ENCODE results near the gene HES2. TPM values are rescaled to one million over a fixed set of nuclear protein-coding genes. Genes with fewer than 3 reads are reported as not detected.
A peak's percentile ranks its signal among the peaks of the same experiment; 100 is the strongest.
"Not testable (repeated sequence)": the region's sequence is repeated elsewhere in the genome, so short reads cannot be mapped to it uniquely, and the experiment has no call there.

The HES2 gene
- total RNA-seq, 1 donor from 2014 or later: 6.4 TPM

GRCh38 chr1:6438047-6438525, 18.4 kb upstream of the HES2 start:
- peaks cover 49% of the 10 kb centered on the region for H3K27me3 ChIP-seq (ENCODE audit: low read depth)
- H3K4me1 ChIP-seq: no peaks in the 10 kb centered on the region
- H3K9me3 ChIP-seq: no peaks in the 10 kb centered on the region
- intact Hi-C loops (cut with DNase I): no loop called here
- H3K36me3 ChIP-seq: no peaks in the 10 kb centered on the region
- DNase-seq (peak; percentile 72), ATAC-seq (peak; percentile 70 to 77)
- TF ChIP-seq, protein P1, sequence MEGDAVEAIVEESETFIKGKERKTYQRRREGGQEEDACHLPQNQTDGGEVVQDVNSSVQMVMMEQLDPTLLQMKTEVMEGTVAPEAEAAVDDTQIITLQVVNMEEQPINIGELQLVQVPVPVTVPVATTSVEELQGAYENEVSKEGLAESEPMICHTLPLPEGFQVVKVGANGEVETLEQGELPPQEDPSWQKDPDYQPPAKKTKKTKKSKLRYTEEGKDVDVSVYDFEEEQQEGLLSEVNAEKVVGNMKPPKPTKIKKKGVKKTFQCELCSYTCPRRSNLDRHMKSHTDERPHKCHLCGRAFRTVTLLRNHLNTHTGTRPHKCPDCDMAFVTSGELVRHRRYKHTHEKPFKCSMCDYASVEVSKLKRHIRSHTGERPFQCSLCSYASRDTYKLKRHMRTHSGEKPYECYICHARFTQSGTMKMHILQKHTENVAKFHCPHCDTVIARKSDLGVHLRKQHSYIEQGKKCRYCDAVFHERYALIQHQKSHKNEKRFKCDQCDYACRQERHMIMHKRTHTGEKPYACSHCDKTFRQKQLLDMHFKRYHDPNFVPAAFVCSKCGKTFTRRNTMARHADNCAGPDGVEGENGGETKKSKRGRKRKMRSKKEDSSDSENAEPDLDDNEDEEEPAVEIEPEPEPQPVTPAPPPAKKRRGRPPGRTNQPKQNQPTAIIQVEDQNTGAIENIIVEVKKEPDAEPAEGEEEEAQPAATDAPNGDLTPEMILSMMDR (IDR thresholded peaks at IDR 0.05): peak; percentile 95
- no peak overlapping the region for H3K27ac ChIP-seq
- no peak overlapping the region for H3K4me3 ChIP-seq

GRCh38 chr1:6437012-6437700, 17.4 kb upstream of the HES2 start:
- H3K4me3 ChIP-seq; H3K36me3 ChIP-seq; H3K9me3 ChIP-seq; ATAC-seq; H3K27ac ChIP-seq; intact Hi-C loops (cut with DNase I); H3K4me1 ChIP-seq; DNase-seq: not testable (repeated sequence)
- peaks cover 48% of the 10 kb centered on the region for H3K27me3 ChIP-seq (ENCODE audit: low read depth)

DNA sequence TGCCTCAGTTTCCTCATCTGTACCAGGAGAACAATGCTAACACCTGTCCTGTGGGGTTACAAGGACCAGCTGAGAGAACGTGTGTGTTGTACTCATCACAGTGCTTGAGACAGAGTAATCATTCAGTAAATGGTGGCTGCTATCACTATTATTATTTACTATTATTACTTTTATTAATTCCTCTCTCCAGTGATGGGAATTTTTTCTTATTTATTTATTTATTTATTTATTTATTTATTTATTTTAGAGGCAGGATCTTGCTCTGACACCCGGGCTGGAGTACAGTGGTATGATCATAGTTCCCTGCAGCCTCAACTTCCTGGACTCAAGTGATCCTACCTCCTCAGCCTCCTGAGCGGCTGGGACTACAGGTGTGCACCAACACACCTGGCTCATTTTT, 16.6 kb upstream of the HES2 start:
- H3K36me3 ChIP-seq; DNase-seq; H3K27ac ChIP-seq; H3K9me3 ChIP-seq; intact Hi-C loops (cut with DNase I); H3K4me1 ChIP-seq; ATAC-seq; H3K4me3 ChIP-seq: not testable (repeated sequence)
- H3K27me3 ChIP-seq (ENCODE audit: low read depth): peaks cover 41% of the 10 kb centered on the region

GRCh38 chr1:6435547-6435946, 15.8 kb upstream of the HES2 start:
- H3K27me3 ChIP-seq (ENCODE audit: low read depth): peaks cover 39% of the 10 kb centered on the region
- H3K36me3 ChIP-seq: no peaks in the 10 kb centered on the region
- TF ChIP-seq, protein P1 (IDR thresholded peaks at IDR 0.05): no peak
- DNase-seq (no peak), ATAC-seq (no peak)
- intact Hi-C loops (cut with DNase I): no loop called here
- H3K27ac ChIP-seq: no peak overlapping the region
- H3K9me3 ChIP-seq: no peaks in the 10 kb centered on the region
- no peak overlapping the region for H3K4me3 ChIP-seq
- no peaks in the 10 kb centered on the region for H3K4me1 ChIP-seq

GRCh38 chr1:6435129-6435528, 15.4 kb upstream of the HES2 start:
- TF ChIP-seq, protein P1 (IDR thresholded peaks at IDR 0.05): no peak
- H3K27ac ChIP-seq: no peak overlapping the region
- DNase-seq (no peak), ATAC-seq (no peak)
- no peaks in the 10 kb centered on the region for H3K4me1 ChIP-seq
- no peak overlapping the region for H3K4me3 ChIP-seq
- H3K9me3 ChIP-seq: no peaks in the 10 kb centered on the region
- intact Hi-C loops (cut with DNase I): no loop called here
- no peaks in the 10 kb centered on the region for H3K36me3 ChIP-seq
- peaks cover 39% of the 10 kb centered on the region for H3K27me3 ChIP-seq (ENCODE audit: low read depth)

DNA sequence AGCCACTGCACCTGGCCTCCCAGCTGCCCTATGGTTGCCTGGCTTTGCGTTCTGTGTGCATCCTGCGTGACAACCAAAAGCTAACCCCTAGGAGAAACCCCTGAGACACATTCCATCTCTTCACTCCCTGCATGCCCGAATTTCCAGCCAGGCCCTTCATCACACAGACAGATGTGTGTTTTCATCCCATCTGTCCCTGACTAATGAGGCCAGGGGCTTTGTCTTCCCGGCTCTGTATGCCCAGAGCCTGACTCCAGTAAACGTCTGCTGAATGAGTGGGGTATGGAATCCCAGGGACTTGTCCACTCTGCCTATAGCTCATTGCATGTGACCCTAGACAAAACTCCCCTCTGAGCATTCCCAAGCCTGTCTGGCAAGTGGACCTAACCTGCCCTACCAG, 14.5 kb upstream of the HES2 start:
- intact Hi-C loops (cut with DNase I): no loop called here
- DNase-seq: no peak
- peaks cover 38% of the 10 kb centered on the region for H3K27me3 ChIP-seq (ENCODE audit: low read depth)

GRCh38 chr1:6431645-6432579, 12.2 kb upstream of the HES2 start:
- peaks cover 37% of the 10 kb centered on the region for H3K27me3 ChIP-seq (ENCODE audit: low read depth)
- DNase-seq; H3K4me1 ChIP-seq; ATAC-seq; H3K36me3 ChIP-seq; H3K9me3 ChIP-seq; intact Hi-C loops (cut with DNase I); H3K4me3 ChIP-seq; H3K27ac ChIP-seq: not testable (repeated sequence)

More for the DNA sequence above, 14.5 kb upstream of the HES2 start:
- no peak for ATAC-seq
- no peaks in the 10 kb centered on the region for H3K4me1 ChIP-seq
- H3K36me3 ChIP-seq: no peaks in the 10 kb centered on the region
- no peak overlapping the region for H3K4me3 ChIP-seq
- H3K9me3 ChIP-seq: no peaks in the 10 kb centered on the region
- H3K27ac ChIP-seq: no peak overlapping the region
- TF ChIP-seq, protein P1 (IDR thresholded peaks at IDR 0.05): no peak

DNA sequence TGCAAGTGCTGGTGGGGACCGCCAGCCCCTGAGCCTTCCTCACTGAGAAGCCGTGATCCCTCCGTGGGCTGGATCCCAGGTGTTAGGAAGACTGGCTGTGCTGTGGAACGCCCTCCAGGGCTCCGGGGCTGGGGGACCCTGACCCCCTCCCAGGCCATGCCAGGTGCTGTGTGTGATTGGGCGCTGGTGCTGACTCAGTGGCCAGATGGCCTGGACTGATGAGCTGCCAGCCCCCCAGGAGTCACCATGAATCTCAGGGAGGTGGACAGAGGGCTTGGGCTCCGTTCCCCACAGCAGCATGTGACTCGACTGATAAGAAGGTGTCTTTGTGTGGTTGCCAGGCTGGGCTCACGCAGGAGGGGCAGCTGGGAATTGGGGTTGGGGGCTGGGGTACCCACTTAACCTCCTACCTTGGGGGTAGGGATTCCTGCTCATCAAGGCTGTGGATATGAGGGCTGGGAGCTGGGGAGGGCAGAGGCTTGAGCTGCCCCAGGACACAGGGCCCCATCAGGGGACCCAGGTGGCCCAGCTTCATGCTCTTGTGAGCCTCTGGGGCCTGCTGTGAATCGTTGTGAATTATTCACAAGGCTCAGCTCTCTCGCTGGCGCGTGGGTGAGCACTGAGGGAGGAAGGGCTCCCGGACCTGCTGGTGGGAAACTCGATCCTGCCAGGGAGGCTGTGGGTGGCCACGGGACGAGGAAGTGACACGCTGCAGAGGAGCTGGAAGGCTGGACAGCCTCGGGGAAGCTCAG, 10.1 kb upstream of the HES2 start:
- H3K4me1 ChIP-seq; H3K9me3 ChIP-seq; ATAC-seq; H3K4me3 ChIP-seq; intact Hi-C loops (cut with DNase I); H3K36me3 ChIP-seq; H3K27ac ChIP-seq; DNase-seq: not testable (repeated sequence)
- peaks cover 57% of the 10 kb centered on the region for H3K27me3 ChIP-seq (ENCODE audit: low read depth)

DNA sequence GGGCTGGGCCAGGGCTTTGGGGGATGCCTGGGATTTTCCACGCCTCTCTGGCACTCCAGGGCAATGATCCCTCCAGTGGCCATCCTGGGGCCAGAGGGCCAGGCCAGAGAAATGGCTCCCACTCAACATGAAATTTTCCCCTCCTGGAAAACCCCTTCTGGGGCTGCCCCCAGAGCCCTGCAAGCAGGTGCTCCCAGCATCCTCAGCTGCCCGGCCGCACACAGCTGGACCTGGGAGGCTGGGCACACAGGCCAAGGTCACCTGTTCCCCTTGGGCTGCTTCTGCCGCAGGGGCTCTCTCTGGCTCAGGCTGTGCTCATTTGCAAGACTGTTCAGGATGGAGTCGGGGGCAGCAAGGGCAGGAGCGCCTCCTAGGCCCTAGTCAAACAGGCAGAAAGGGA, 8.7 kb upstream of the HES2 start:
- intact Hi-C loops (cut with DNase I); H3K4me3 ChIP-seq; ATAC-seq; H3K9me3 ChIP-seq; DNase-seq; H3K36me3 ChIP-seq; H3K27ac ChIP-seq: not testable (repeated sequence)
- peaks cover 69% of the 10 kb centered on the region for H3K27me3 ChIP-seq (ENCODE audit: low read depth)
- peaks cover 18% of the 10 kb centered on the region for H3K4me1 ChIP-seq
